ENCODE data around the gene PLD3. TPM values are rescaled to one million over a fixed set of nuclear protein-coding genes. Genes with fewer than 3 reads are reported as not detected.
"Not testable (repeated sequence)": the region's sequence is repeated elsewhere in the genome, so short reads cannot be mapped to it uniquely, and the experiment has no call there.

The PLD3 gene
- total RNA-seq, 4 donors from 2014 or later = 61.9 to 210 (median 162) TPM

GRCh38 chr19:40366697-40367561 is 18.4 kb downstream of the PLD3 start:
- peaks cover 0 to 4% (median 2%) of the 10 kb centered on the region in 4 donors for H3K4me1 ChIP-seq
- peak overlapping the region in 1 of 4 donors; percentile 39 for H3K4me3 ChIP-seq
- peaks cover 0 to 36% (median 0%) of the 10 kb centered on the region in 3 donors for H3K36me3 ChIP-seq
- no peak overlapping the region for H3K27ac ChIP-seq
- no peaks in the 10 kb centered on the region for H3K9me3 ChIP-seq
- no peaks in the 10 kb centered on the region for H3K27me3 ChIP-seq
- DNase-seq = no peak
- TF ChIP-seq CTCF (IDR thresholded peaks at IDR 0.05) (no peak), POLR2A (IDR thresholded peaks at IDR 0.05) (no peak)

DNA sequence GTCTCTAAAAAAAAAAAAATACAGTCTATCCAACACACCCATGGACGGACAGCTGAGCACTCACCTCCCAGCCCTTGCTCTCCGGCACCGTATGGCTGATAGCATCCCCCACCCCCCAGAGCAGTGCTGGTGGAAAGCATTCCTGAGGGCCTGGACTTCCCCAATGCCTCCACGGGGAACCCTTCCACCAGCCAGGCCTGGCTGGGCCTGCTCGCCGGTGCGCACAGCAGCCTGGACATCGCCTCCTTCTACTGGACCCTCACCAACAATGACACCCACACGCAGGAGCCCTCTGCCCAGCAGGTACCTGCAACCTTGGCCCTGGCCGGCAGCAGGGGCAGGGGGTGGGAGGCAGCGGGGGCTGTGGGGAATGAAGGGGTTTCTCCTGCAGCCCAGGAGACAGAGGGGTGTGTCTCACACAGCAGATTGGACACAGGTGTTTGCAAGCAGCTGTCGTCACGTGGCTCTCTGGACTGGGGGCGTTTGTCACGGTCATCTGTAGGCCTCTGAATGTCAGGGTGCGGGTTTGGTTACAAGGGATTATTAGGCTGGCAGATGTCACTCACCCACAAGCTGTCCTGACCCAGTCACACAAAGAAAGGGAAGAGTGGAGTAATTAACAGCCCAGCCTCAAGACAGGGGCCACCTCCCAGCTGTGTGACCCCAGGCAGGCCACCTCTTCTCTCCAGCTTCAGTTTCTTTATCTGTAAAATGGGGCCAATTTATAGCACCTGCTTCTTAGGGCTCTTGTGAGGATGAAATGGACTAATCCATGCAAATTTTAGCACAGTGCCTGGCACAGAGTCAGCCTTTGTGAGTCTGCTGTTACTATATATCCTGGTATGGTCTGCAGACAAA is 19.3 kb downstream of the PLD3 start:
- Histone ChIP-seq H3K9me3 (no peaks in the 10 kb centered on the region), H3K36me3 (peaks cover 0 to 45% (median 0%) of the 10 kb centered on the region in 3 donors)

DNA sequence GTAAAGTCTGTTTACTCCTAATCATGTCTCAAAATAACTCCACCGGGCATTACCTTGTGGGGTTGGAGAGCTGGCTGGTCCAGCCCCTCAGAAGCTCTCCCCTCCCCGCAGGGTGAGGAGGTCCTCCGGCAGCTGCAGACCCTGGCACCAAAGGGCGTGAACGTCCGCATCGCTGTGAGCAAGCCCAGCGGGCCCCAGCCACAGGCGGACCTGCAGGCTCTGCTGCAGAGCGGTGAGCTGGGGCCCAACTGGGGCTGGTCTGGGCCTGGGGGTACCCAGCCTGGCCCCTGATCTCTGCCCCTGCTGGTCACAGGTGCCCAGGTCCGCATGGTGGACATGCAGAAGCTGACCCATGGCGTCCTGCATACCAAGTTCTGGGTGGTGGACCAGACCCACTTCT is 21.3 kb downstream of the PLD3 start:
- H3K4me3 ChIP-seq = no peak overlapping the region
- no peak for TF ChIP-seq POLR2A (IDR thresholded peaks at IDR 0.05)
- TF ChIP-seq CTCF (IDR thresholded peaks at IDR 0.05) = no peak
- DNase-seq = no peak
- no peaks in the 10 kb centered on the region for H3K27me3 ChIP-seq
- peaks cover 0 to 60% (median 0%) of the 10 kb centered on the region in 3 donors for H3K36me3 ChIP-seq
- H3K4me1 ChIP-seq = peaks cover 0 to 4% (median 2%) of the 10 kb centered on the region in 4 donors
- H3K27ac ChIP-seq = no peak overlapping the region
- H3K9me3 ChIP-seq = no peaks in the 10 kb centered on the region

More for the DNA sequence above, 19.3 kb downstream of the PLD3 start:
- no peak for DNase-seq
- H3K27ac ChIP-seq = no peak overlapping the region
- no peaks in the 10 kb centered on the region for H3K27me3 ChIP-seq
- H3K4me1 ChIP-seq = peaks cover 0 to 4% (median 2%) of the 10 kb centered on the region in 4 donors
- TF ChIP-seq POLR2A (IDR thresholded peaks at IDR 0.05) = no peak
- TF ChIP-seq CTCF (IDR thresholded peaks at IDR 0.05) = no peak
- no peak overlapping the region for H3K4me3 ChIP-seq

- not testable (repeated sequence) for H3K9me3 ChIP-seq, H3K4me1 ChIP-seq, DNase-seq, H3K27ac ChIP-seq, H3K27me3 ChIP-seq, H3K4me3 ChIP-seq
- H3K36me3 ChIP-seq = peaks cover 0 to 65% (median 0%) of the 10 kb centered on the region in 3 donors
Measured at GRCh38 chr19:40370253-40370652, 21.8 kb downstream of the PLD3 start.

- no peak overlapping the region for H3K4me3 ChIP-seq
- peaks cover 0 to under 1% (median 0%) of the 10 kb centered on the region in 4 donors for H3K4me1 ChIP-seq
- no peak for DNase-seq
- H3K36me3 ChIP-seq = peaks cover 0 to 70% (median 0%) of the 10 kb centered on the region in 3 donors
- no peaks in the 10 kb centered on the region for H3K9me3 ChIP-seq
- peak overlapping the region in 1 of 4 donors; percentile 41 for H3K27ac ChIP-seq
- no peaks in the 10 kb centered on the region for H3K27me3 ChIP-seq
- TF ChIP-seq POLR2A (IDR thresholded peaks at IDR 0.05) = no peak
- no peak for TF ChIP-seq CTCF (IDR thresholded peaks at IDR 0.05)
Measured at GRCh38 chr19:40370997-40371801, 22.7 kb downstream of the PLD3 start.
